ENCODE measurements around the gene STK38. TPM values are rescaled to one million over a fixed set of nuclear protein-coding genes. Genes with fewer than 3 reads are reported as not detected.

The STK38 gene
- total and polyA plus RNA-seq, 2 donors: 35.4 to 43.6 TPM

- DNase-seq (ENCODE audit: extremely low spot score): no peak
- Histone ChIP-seq H3K27ac (ENCODE audit: low read depth) (no peak overlapping the region), H3K4me1 (ENCODE audit: insufficient read depth) (no peaks in the 10 kb centered on the region), H3K36me3 (ENCODE audit: insufficient read depth) (peaks cover 3% of the 10 kb centered on the region), H3K4me3 (ENCODE audit: low read depth, low read length) (no peak overlapping the region)
- WGBS: 76% methylated on average over 5 of the region's 5 CpGs
Measured at GRCh38 chr6:36524871-36525270, 22.4 kb downstream of the STK38 start.

- Histone ChIP-seq H3K4me3 (ENCODE audit: low read depth, low read length) (no peak overlapping the region), H3K36me3 (ENCODE audit: insufficient read depth) (peaks cover 3% of the 10 kb centered on the region), H3K27ac (ENCODE audit: low read depth) (no peak overlapping the region), H3K4me1 (ENCODE audit: insufficient read depth) (no peaks in the 10 kb centered on the region)
- 87% methylated on average over 6 of the region's 6 CpGs for WGBS
- DNase-seq (ENCODE audit: extremely low spot score): no peak
Measured at GRCh38 chr6:36523936-36524499, 23.3 kb downstream of the STK38 start.

GRCh38 chr6:36523451-36523850 is 23.8 kb downstream of the STK38 start:
- no peak for DNase-seq (ENCODE audit: extremely low spot score)
- Histone ChIP-seq H3K4me1 (ENCODE audit: insufficient read depth) (no peaks in the 10 kb centered on the region), H3K36me3 (ENCODE audit: insufficient read depth) (peaks cover 3% of the 10 kb centered on the region), H3K4me3 (ENCODE audit: low read depth, low read length) (no peak overlapping the region), H3K27ac (ENCODE audit: low read depth) (no peak overlapping the region)
- WGBS: 96% methylated on average over 8 of the region's 8 CpGs

- H3K27ac ChIP-seq (ENCODE audit: low read depth): no peak overlapping the region
- no peak overlapping the region for H3K4me3 ChIP-seq (ENCODE audit: low read depth, low read length)
- no peak for DNase-seq (ENCODE audit: extremely low spot score)
- H3K36me3 ChIP-seq (ENCODE audit: insufficient read depth): peaks cover 3% of the 10 kb centered on the region
- no peaks in the 10 kb centered on the region for H3K4me1 ChIP-seq (ENCODE audit: insufficient read depth)
Measured at GRCh38 chr6:36519352-36519751, 27.9 kb downstream of the STK38 start.

- Histone ChIP-seq H3K27ac (ENCODE audit: low read depth) (no peak overlapping the region), H3K36me3 (ENCODE audit: insufficient read depth) (no peaks in the 10 kb centered on the region), H3K4me1 (ENCODE audit: insufficient read depth) (no peaks in the 10 kb centered on the region), H3K4me3 (ENCODE audit: low read depth, low read length) (no peak overlapping the region)
- no peak for DNase-seq (ENCODE audit: extremely low spot score)
- 87% methylated on average over 2 of the region's 2 CpGs for WGBS
Measured at GRCh38 chr6:36517408-36517807, 29.9 kb downstream of the STK38 start.

GRCh38 chr6:36516988-36517387 is 30.3 kb downstream of the STK38 start:
- H3K4me1 ChIP-seq (ENCODE audit: insufficient read depth): no peaks in the 10 kb centered on the region
- no peaks in the 10 kb centered on the region for H3K36me3 ChIP-seq (ENCODE audit: insufficient read depth)
- H3K4me3 ChIP-seq (ENCODE audit: low read depth, low read length): no peak overlapping the region
- H3K27ac ChIP-seq (ENCODE audit: low read depth): no peak overlapping the region
- DNase-seq (ENCODE audit: extremely low spot score): no peak

- Histone ChIP-seq H3K36me3 (ENCODE audit: insufficient read depth) (no peaks in the 10 kb centered on the region), H3K4me3 (ENCODE audit: low read depth, low read length) (no peak overlapping the region), H3K27ac (ENCODE audit: low read depth) (peak overlapping the region; percentile 31), H3K4me1 (ENCODE audit: insufficient read depth) (no peaks in the 10 kb centered on the region)
- no peak for DNase-seq (ENCODE audit: extremely low spot score)
- 86% methylated on average over 4 of the region's 4 CpGs for WGBS
Measured at GRCh38 chr6:36516559-36516958, 30.7 kb downstream of the STK38 start.

GRCh38 chr6:36515844-36516243 is 31.4 kb downstream of the STK38 start:
- Histone ChIP-seq H3K4me1 (ENCODE audit: insufficient read depth) (no peaks in the 10 kb centered on the region), H3K36me3 (ENCODE audit: insufficient read depth) (no peaks in the 10 kb centered on the region), H3K4me3 (ENCODE audit: low read depth, low read length) (no peak overlapping the region), H3K27ac (ENCODE audit: low read depth) (no peak overlapping the region)
- 79% methylated on average over 3 of the region's 3 CpGs for WGBS
- DNase-seq (ENCODE audit: extremely low spot score): no peak

GRCh38 chr6:36514554-36515456 is 32.5 kb downstream of the STK38 start:
- no peak for DNase-seq (ENCODE audit: extremely low spot score)
- WGBS: 89% methylated on average over 8 of the region's 8 CpGs
- no peaks in the 10 kb centered on the region for H3K4me1 ChIP-seq (ENCODE audit: insufficient read depth)
- H3K4me3 ChIP-seq (ENCODE audit: low read depth, low read length): no peak overlapping the region
- H3K36me3 ChIP-seq (ENCODE audit: insufficient read depth): peaks cover 4% of the 10 kb centered on the region
- no peak overlapping the region for H3K27ac ChIP-seq (ENCODE audit: low read depth)

GRCh38 chr6:36510365-36510764 is 36.9 kb downstream of the STK38 start:
- no peak overlapping the region for H3K27ac ChIP-seq (ENCODE audit: low read depth)
- no peak for DNase-seq (ENCODE audit: extremely low spot score)
- 90% methylated on average over 3 of the region's 3 CpGs for WGBS
- H3K4me1 ChIP-seq (ENCODE audit: insufficient read depth): no peaks in the 10 kb centered on the region
- H3K4me3 ChIP-seq (ENCODE audit: low read depth, low read length): no peak overlapping the region
- peaks cover 5% of the 10 kb centered on the region for H3K36me3 ChIP-seq (ENCODE audit: insufficient read depth)

GRCh38 chr6:36508532-36508931 is 38.7 kb downstream of the STK38 start:
- H3K27ac ChIP-seq (ENCODE audit: low read depth): no peak overlapping the region
- DNase-seq (ENCODE audit: extremely low spot score): no peak
- no peak overlapping the region for H3K4me3 ChIP-seq (ENCODE audit: low read depth, low read length)
- 91% methylated on average over 10 of the region's 10 CpGs for WGBS
- H3K36me3 ChIP-seq (ENCODE audit: insufficient read depth): peaks cover 5% of the 10 kb centered on the region
- no peaks in the 10 kb centered on the region for H3K4me1 ChIP-seq (ENCODE audit: insufficient read depth)

GRCh38 chr6:36506611-36507010 is 40.7 kb downstream of the STK38 start:
- no peaks in the 10 kb centered on the region for H3K4me1 ChIP-seq (ENCODE audit: insufficient read depth)
- H3K4me3 ChIP-seq (ENCODE audit: low read depth, low read length): no peak overlapping the region
- H3K27ac ChIP-seq (ENCODE audit: low read depth): peak overlapping the region; percentile 1
- peaks cover 5% of the 10 kb centered on the region for H3K36me3 ChIP-seq (ENCODE audit: insufficient read depth)
- DNase-seq (ENCODE audit: extremely low spot score): no peak
- 64% methylated on average over 2 of the region's 2 CpGs for WGBS

GRCh38 chr6:36505744-36506534 is 41.3 kb downstream of the STK38 start:
- peaks cover 5% of the 10 kb centered on the region for H3K36me3 ChIP-seq (ENCODE audit: insufficient read depth)
- H3K4me3 ChIP-seq (ENCODE audit: low read depth, low read length): no peak overlapping the region
- no peak for DNase-seq (ENCODE audit: extremely low spot score)
- 81% methylated on average over 6 of the region's 6 CpGs for WGBS
- H3K27ac ChIP-seq (ENCODE audit: low read depth): peak overlapping the region; percentile 1
- H3K4me1 ChIP-seq (ENCODE audit: insufficient read depth): no peaks in the 10 kb centered on the region

GRCh38 chr6:36504982-36505381 is 42.3 kb downstream of the STK38 start:
- Histone ChIP-seq H3K36me3 (ENCODE audit: insufficient read depth) (peaks cover 2% of the 10 kb centered on the region), H3K4me1 (ENCODE audit: insufficient read depth) (no peaks in the 10 kb centered on the region), H3K27ac (ENCODE audit: low read depth) (no peak overlapping the region), H3K4me3 (ENCODE audit: low read depth, low read length) (no peak overlapping the region)
- DNase-seq (ENCODE audit: extremely low spot score): no peak
- WGBS: 82% methylated on average over 2 of the region's 2 CpGs

Data from urinary bladder (tissue), 4 donors.